SK-N-SH (cell line): ENCODE measurements around the gene P2RX3. TPM values are rescaled to one million over a fixed set of nuclear protein-coding genes. Genes with fewer than 3 reads are reported as not detected.

ENCODE experiments used
- CTCF ChIA-PET: fragments of 300-600, 350-600 bp; formaldehyde crosslinking; extraction: SDS; loops from one replicate; lab custom pipeline; 2021; lab: Yijun Ruan, JAX
- POLR2A ChIA-PET: fragments of 350-600 bp; sonication (Branson Sonifier 250); formaldehyde crosslinking; extraction: SDS; loops from one replicate; lab custom pipeline; 2020; ENCODE audit warnings: antibody characterized with exemption, inconsistent platforms; lab: Yijun Ruan, JAX
- DNase-seq: peaks from one replicate; pipeline ENCODE4 v3.0.0; 2012
- H2AFZ ChIP-seq: fragments of 200-600 bp; sonication (generic); 2 replicates; pipeline ENCODE4 v1.8.1; 2016; ENCODE audit warnings: antibody characterized with exemption, mild to moderate bottlenecking, low read depth
- H3F3A ChIP-seq: fragments of 200-600 bp; sonication (generic); replicated peaks from 2 replicates; pipeline ENCODE3; 2016; ENCODE audit warnings: antibody characterized with exemption, mild to moderate bottlenecking; ENCODE audit not compliant: insufficient read depth
- H3K27ac ChIP-seq, 2 experiments: fragments of 200-500 bp in 1 of 2; fragments of 200-600 bp in 1 of 2; sonication (Bioruptor generic) in 1 of 2; sonication (generic), shearing (Covaris generic) in 1 of 2; 2 replicates each; pipeline versions ENCODE4 v1.5.1 to v1.6.1; 2014 to 2016; ENCODE audit warnings: low read depth in 2 of 2, inconsistent platforms in 1 of 2, low read length in 1 of 2, mild to moderate bottlenecking in 1 of 2, mixed read lengths in 1 of 2
- H3K27me3 ChIP-seq: fragments of 200-600 bp; sonication (generic), shearing (Covaris generic); 2 replicates; pipeline ENCODE4 v1.6.1; 2016; ENCODE audit warnings: mixed run types; ENCODE audit not compliant: insufficient read depth
- H3K36me3 ChIP-seq, 2 experiments: fragments of 200-500 bp in 1 of 2; fragments of 200-600 bp in 1 of 2; sonication (Bioruptor generic) in 1 of 2; sonication (generic) in 1 of 2; replicated peaks in 1 of 2; 2 replicates each; pipeline versions ENCODE3 to v1.5.1; 2014 to 2016; ENCODE audit warnings: low read length in 1 of 2, mild to moderate bottlenecking in 1 of 2; ENCODE audit not compliant: insufficient read depth in 2 of 2, control insufficient read depth in 1 of 2
- H3K4me1 ChIP-seq, 2 experiments: fragments of 200-500 bp in 1 of 2; fragments of 200-600 bp in 1 of 2; sonication (Bioruptor generic) in 1 of 2; sonication (generic), shearing (Covaris generic) in 1 of 2; 2 replicates each; pipeline versions ENCODE4 v1.5.1 to v1.6.1; 2014 to 2016; ENCODE audit warnings: low read depth in 1 of 2, low read length in 1 of 2, mixed run types in 1 of 2; ENCODE audit not compliant: insufficient read depth in 2 of 2, control insufficient read depth in 1 of 2
- H3K4me2 ChIP-seq: fragments of 200-600 bp; sonication (generic), shearing (Covaris generic); 2 replicates; pipeline ENCODE4 v1.6.1; 2017; ENCODE audit warnings: mixed run types
- H3K4me3 ChIP-seq, 2 experiments: fragments of 200-500 bp in 1 of 2; fragments of 200-600 bp in 1 of 2; sonication (Bioruptor generic) in 1 of 2; sonication (generic), shearing (Covaris generic) in 1 of 2; 2 replicates each; pipeline versions ENCODE4 v1.5.1 to v1.8.1; 2014 to 2016; ENCODE audit warnings: low read depth in 2 of 2, inconsistent platforms in 1 of 2, low read length in 1 of 2, mild to moderate bottlenecking in 1 of 2, mixed read lengths in 1 of 2, moderate library complexity in 1 of 2
- H3K79me2 ChIP-seq: fragments of 200-600 bp; sonication (generic); 2 replicates; pipeline ENCODE4 v1.8.1; 2017; ENCODE audit warnings: mild to moderate bottlenecking; ENCODE audit not compliant: insufficient read depth
- H3K9ac ChIP-seq: fragments of 200-600 bp; sonication (generic); 2 replicates; pipeline ENCODE4 v1.6.1; 2017; ENCODE audit warnings: mixed run types
- H3K9me2 ChIP-seq: fragments of 200-600 bp; sonication (generic); 2 replicates; pipeline ENCODE4 v1.6.1; 2017; ENCODE audit warnings: mixed run types
- H3K9me3 ChIP-seq: fragments of 200-600 bp; sonication (generic); 2 replicates; pipeline ENCODE4 v1.6.1; 2017; ENCODE audit warnings: mixed run types, mild to moderate bottlenecking, moderate library complexity
- H4K20me1 ChIP-seq: fragments of 200-600 bp; sonication (generic); 2 replicates; pipeline ENCODE4 v1.6.1; 2017; ENCODE audit warnings: mild to moderate bottlenecking, mixed run types; ENCODE audit not compliant: insufficient read depth
- CHD2 ChIP-seq: fragments of 150-350 bp; IDR thresholded peaks from 2 replicates; pipeline ENCODE4 v1.6.1; 2018; ENCODE audit warnings: low read length; ENCODE audit not compliant: partially characterized antibody
- CTCF ChIP-seq: fragments of 200-600 bp; sonication (generic); IDR thresholded peaks from 2 replicates; pipeline ENCODE4 v1.6.1; 2017; ENCODE audit warnings: antibody characterized with exemption, mild to moderate bottlenecking, moderate library complexity
- EZH2phosphoT487 ChIP-seq: fragments of 200-600 bp; sonication (generic); IDR thresholded peaks from 2 replicates; pipeline ENCODE4 v1.6.1; 2017; ENCODE audit warnings: low read depth, mixed run types, mild to moderate bottlenecking, antibody characterized with exemption, moderate library complexity, borderline replicate concordance
- FOSL2 ChIP-seq: IDR thresholded peaks from 2 replicates; pipeline ENCODE4 v1.4.0; 2012; ENCODE audit warnings: low read depth, mild to moderate bottlenecking, moderate library complexity, borderline replicate concordance
- FOXJ3 ChIP-seq: sonication (generic); formaldehyde crosslinking; IDR thresholded peaks from 2 replicates; pipeline ENCODE4 v1.5.1; 2020; ENCODE audit warnings: mild to moderate bottlenecking, missing genetic modification reagents
- GATA2 ChIP-seq: sonication (generic); formaldehyde crosslinking; IDR thresholded peaks from 2 replicates; pipeline ENCODE4 v1.5.0; 2020; ENCODE audit warnings: mild to moderate bottlenecking, missing genetic modification reagents
- JUND ChIP-seq: IDR thresholded peaks from 2 replicates; pipeline ENCODE4 v1.4.0; 2012
- MXI1 ChIP-seq: IDR thresholded peaks from 2 replicates; pipeline ENCODE4 v1.6.1; 2012; ENCODE audit warnings: mild to moderate bottlenecking, low read depth, low read length, improper control_type of control experiment
- RAD21 ChIP-seq: IDR thresholded peaks from 2 replicates; pipeline ENCODE4 v1.6.1; 2012; ENCODE audit warnings: mild to moderate bottlenecking, low read length
- REST ChIP-seq: IDR thresholded peaks from 2 replicates; pipeline ENCODE4 v1.6.1; 2012; ENCODE audit warnings: mild to moderate bottlenecking, low read depth, low read length, moderate library complexity
- RXRA ChIP-seq: IDR thresholded peaks from 2 replicates; pipeline ENCODE4 v1.4.0; 2012; ENCODE audit warnings: low read depth, mild to moderate bottlenecking, borderline replicate concordance
- SMC3 ChIP-seq: IDR thresholded peaks from 2 replicates; pipeline ENCODE4 v1.6.1; 2012; ENCODE audit warnings: low read depth, low read length, improper control_type of control experiment
- TAF1 ChIP-seq: IDR thresholded peaks from 2 replicates; pipeline ENCODE4 v1.6.1; 2012; ENCODE audit warnings: low read depth, mild to moderate bottlenecking, low read length, moderate library complexity, borderline replicate concordance
- TCF12 ChIP-seq: IDR thresholded peaks from 2 replicates; pipeline ENCODE4 v1.4.0; 2012
- YY1 ChIP-seq: IDR thresholded peaks from 2 replicates; pipeline ENCODE4 v1.4.0; 2012; ENCODE audit warnings: low read depth, mild to moderate bottlenecking
- ZBTB33 ChIP-seq: IDR thresholded peaks from 2 replicates; pipeline ENCODE4 v1.4.0; 2012; ENCODE audit warnings: low read depth, borderline replicate concordance
- WGBS: methylation state at CpG from one replicate; pipeline ENCODE4 v1.1.6; 2017; ENCODE audit warnings: low lambda C conversion rate; 5-methylcytosine and 5-hydroxymethylcytosine counted together
- polyA plus RNA-seq, 3 experiments: library from polyadenylated mRNA; depleted of rRNA; stranded (reverse); fragments of >200 nt; gene quantifications; 2 replicates each; pipeline ENCODE4 v1.2.3, GENCODE V29; 2012
- TF ChIP-seq, protein P1 (sequence below): fragments of 150-350 bp; IDR thresholded peaks from 2 replicates; pipeline ENCODE4 v1.6.1; 2017; ENCODE audit warnings: antibody characterized with exemption, low read length, low read depth, borderline replicate concordance

Gene P2RX3
- polyA plus RNA-seq, 1 of the 3 experiments (the other 2 are of a cell fraction) = not detected

- POLR2A ChIA-PET = no interaction called here
- Histone ChIP-seq H3K27ac (no peak overlapping the region), H3K27me3 (peaks cover 4% of the 10 kb centered on the region; the same call in 1 of the 2 replicates), H3K36me3 (no peaks in the 10 kb centered on the region), H3F3A (no peaks in the 10 kb centered on the region), H3K4me1 (peaks cover 0 to 2% of the 10 kb centered on the region in 2 experiments; a peak in 1 of 4 replicates), H3K9ac (no peak overlapping the region), H3K9me3 (no peaks in the 10 kb centered on the region), H3K4me3 (no peak overlapping the region), H2AFZ (no peak overlapping the region), H3K9me2 (no peaks in the 10 kb centered on the region), H3K4me2 (no peak overlapping the region), H4K20me1 (no peaks in the 10 kb centered on the region), H3K79me2 (no peaks in the 10 kb centered on the region)
- DNase-seq = no peak
- CTCF ChIA-PET = interaction anchor here (0.8 to 1.2 kb wide), 4 partner anchors 70 to 140 kb away, joined by 3 to 4 read pairs (median 3); no protein-coding TSS in a partner anchor
- 67% methylated on average over 4 of the region's 4 CpGs for WGBS
- no peak for TF ChIP-seq MXI1
- no peak for TF ChIP-seq FOXJ3 (CRISPR knock-in tag)
- TF ChIP-seq TAF1 = no peak
- no peak for TF ChIP-seq EZH2phosphoT487
- TF ChIP-seq, protein P1, sequence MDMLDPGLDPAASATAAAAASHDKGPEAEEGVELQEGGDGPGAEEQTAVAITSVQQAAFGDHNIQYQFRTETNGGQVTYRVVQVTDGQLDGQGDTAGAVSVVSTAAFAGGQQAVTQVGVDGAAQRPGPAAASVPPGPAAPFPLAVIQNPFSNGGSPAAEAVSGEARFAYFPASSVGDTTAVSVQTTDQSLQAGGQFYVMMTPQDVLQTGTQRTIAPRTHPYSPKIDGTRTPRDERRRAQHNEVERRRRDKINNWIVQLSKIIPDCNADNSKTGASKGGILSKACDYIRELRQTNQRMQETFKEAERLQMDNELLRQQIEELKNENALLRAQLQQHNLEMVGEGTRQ = no peak
- TF ChIP-seq FOSL2 = no peak
- no peak for TF ChIP-seq REST
- TF ChIP-seq CTCF = no peak
- no peak for TF ChIP-seq JUND
- no peak for TF ChIP-seq RAD21
- TF ChIP-seq TCF12 = no peak
- no peak for TF ChIP-seq GATA2
- TF ChIP-seq YY1 = no peak
- no peak for TF ChIP-seq CHD2
- TF ChIP-seq SMC3 = no peak
- no peak for TF ChIP-seq ZBTB33
- TF ChIP-seq RXRA = no peak
Observed at GRCh38 chr11:57353446-57353845, 15.3 kb downstream of the P2RX3 start.
